SH-SY5Y (cell line): ENCODE results near the gene TIMP4.

Source experiments
- GATA2 ChIP-seq: IDR thresholded peaks from 2 replicates; pipeline ENCODE4 v1.6.1; 2011; ENCODE audit warnings: mild to moderate bottlenecking, low read depth, low read length
- GATA3 ChIP-seq: IDR thresholded peaks from 2 replicates; pipeline ENCODE4 v1.6.1; 2011; ENCODE audit warnings: low read depth, mild to moderate bottlenecking, low read length, moderate library complexity

The TIMP4 gene

GRCh38 chr3:12158387-12159226, at the start of gene TIMP4:
Gene TIMP4 (minus strand): TSS chr3:12158912. CDS start chr3:12158840, 72 bp downstream.
- TF ChIP-seq GATA3, result no peak
- TF ChIP-seq GATA2, result no peak

- TF ChIP-seq GATA3, result no peak
- TF ChIP-seq GATA2, result no peak
Observed at GRCh38 chr3:12205171-12205570, 46.5 kb upstream of the TIMP4 start.

- TF ChIP-seq GATA3, result no peak
- no peak for TF ChIP-seq GATA2
Observed at GRCh38 chr3:12201813-12202212, 43.1 kb upstream of the TIMP4 start.

DNA sequence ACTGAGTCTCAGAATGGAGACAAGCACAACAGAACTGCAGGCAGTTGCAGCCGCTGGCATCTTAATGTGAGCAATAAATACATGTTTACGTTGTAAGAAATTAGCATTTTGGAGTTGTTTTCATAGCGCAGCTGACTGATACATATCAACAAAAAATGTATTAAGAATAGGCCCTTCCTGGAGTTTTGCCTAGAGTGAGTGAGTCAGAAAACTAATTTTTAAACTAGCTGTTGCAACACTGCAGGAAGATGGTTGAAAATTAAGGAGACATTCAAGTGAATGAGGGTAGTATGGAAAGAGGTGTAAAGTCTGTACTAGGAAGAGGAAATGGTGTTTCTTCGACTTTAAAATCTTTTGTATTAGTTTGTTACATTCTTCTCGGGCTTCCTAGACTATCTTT, 39.6 kb upstream of the TIMP4 start:
- TF ChIP-seq GATA2 (no peak), GATA3 (no peak)

- TF ChIP-seq GATA3, result no peak
Observed at GRCh38 chr3:12197475-12197874, 38.8 kb upstream of the TIMP4 start.

- TF ChIP-seq GATA2 (no peak), GATA3 (no peak)
Observed at GRCh38 chr3:12196684-12197083, 38.0 kb upstream of the TIMP4 start.

DNA sequence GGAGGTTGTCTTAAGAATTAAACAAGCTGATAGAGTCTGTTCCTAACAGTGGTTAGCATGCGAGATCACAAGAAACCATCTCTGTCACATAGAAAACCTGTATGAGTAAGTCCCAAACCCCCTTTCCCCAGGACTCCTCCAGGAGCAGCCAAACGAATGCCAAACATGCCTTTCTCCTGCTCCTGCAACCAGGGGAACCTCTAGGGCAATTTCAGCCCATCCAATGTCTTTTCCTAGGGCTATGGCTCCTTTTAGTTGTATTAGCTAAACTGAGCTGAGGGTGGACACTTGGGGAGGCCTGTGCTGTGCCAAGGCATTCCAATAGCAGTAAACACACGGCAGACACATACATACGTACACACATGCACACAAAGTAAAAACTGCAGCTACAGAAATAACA, 36.5 kb upstream of the TIMP4 start:
- TF ChIP-seq GATA2 (no peak), GATA3 (no peak)

- no peak for TF ChIP-seq GATA3
- no peak for TF ChIP-seq GATA2
Observed at GRCh38 chr3:12194669-12195161, 36.0 kb upstream of the TIMP4 start.

DNA sequence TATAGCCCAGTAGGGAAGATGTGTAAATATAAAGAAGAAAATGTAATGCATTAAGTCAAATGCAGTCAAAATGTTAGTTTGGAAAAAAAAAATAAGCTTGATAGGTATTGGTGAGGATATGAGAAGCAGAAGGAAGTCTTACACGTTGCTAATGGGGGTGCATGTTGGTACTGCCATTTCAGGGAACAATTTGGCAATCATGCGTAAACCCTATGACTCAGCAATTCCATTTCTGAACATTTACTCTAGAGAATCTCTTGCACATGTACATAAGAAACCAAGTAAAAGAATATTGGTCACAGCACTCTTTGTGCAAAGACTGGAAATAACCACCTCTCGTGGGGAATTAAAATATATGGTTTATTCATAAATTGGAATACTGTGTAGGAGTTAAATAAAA, 35.5 kb upstream of the TIMP4 start:
- TF ChIP-seq GATA3 (no peak), GATA2 (no peak)

DNA sequence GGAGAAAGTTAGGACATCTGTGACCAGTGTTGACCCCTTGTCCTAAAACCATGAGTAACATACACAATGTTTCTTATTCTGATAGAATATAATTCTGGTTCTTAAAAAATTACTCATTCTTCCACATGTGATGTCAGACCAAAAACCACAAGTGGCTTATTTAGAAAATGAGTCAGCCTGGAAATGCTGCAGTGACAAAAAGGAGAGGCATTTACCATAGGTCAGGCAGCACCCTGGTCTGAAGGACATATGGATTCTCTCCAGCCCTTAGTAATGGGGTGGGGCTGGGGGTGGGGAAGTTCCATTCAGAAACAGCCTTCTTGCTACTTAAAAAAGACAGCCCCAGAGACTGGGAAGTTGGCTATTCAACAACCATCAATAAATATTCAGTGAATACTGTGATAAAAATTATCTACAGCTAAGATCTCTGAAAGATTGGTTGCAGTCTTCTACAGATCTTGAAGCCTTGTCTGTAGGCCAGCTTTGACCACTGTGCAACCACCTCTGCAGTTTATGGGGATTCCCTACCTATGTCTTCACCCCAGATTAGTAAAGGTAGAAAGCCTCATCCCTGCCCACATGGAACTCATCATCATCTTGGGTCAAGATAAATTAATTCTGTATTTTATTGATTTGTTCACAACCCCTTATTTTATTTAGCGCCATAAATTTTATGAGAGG, 34.9 kb upstream of the TIMP4 start:
- TF ChIP-seq GATA3 (no peak), GATA2 (no peak)

DNA sequence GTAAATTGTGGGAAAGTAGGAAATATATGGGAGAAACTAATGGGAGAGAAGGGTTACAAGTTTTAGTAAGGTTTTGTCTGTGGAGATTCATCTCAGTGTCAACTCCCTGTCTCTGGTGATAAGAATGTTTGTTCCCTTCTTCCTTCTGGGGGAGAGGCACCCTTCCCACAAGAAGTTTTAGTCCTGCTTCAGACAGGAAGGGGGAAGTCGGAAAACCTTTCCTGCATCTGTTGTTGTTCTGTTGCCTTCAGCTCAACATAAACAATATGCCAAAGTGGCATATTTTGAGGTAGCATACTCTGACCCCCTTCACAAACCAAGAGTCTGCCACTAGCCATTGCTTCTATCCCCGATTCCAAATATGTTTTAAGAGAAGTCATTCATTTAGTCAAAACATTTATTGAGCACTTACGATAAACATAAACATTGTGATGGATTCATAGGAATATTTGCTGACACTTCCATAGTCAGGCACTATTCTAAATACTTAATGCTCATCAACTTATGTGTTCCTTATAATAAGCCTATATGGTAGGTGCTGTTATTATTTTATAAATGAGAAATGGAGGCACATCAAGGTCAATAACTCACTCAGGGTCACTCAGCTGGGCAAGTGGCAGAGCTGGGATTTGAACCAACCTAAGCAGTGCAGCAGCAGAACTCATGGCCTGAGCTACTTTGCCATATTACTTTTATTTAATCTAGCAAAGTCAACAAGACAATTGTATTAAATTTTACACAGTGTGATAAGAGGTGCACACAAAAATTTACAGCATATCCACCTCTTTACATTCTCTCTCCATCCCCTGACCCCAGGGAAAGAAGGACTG, 34.2 kb upstream of the TIMP4 start:
- TF ChIP-seq GATA2 (no peak), GATA3 (no peak)

DNA sequence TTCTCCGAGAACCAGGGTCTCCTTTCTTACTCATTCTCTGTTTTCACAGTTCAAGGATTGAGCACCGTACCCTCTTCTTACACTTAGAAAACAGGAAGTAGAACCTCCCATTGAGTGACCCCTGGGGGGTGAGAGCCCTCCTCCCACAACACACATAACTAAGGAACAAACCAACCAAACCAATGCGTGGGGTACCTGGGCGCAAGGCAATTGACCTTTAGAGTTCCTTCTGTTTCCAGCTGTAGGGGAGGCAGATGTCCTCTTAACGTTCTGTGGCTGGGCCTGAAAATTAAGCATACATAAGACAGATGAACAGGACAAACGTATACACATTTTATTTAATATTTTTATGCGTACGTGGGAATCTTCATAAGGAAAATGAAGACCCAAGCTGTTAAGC, 33.5 kb upstream of the TIMP4 start:
- no peak for TF ChIP-seq GATA3
- no peak for TF ChIP-seq GATA2

DNA sequence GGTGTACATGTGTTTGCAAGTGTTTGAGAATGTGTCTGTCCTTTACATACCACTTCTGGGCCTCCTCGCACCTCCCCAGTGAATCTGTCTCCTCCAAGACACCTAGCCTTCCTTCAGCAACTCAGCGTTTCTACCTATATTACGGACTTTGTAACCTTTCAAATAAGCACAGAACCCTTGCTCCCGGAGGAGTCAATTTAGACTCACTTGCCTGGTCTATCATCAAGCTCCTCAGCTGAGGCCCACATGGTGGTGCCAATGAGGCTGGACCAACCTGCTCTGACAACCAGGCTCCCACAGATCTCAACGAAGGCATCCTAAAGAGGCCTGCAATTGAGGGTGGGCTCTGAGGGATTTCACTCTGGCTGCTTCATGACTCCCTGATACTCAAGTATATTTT, 32.8 kb upstream of the TIMP4 start:
- no peak for TF ChIP-seq GATA2

- TF ChIP-seq GATA3 (no peak), GATA2 (no peak)
Observed at GRCh38 chr3:12190832-12191231, 32.1 kb upstream of the TIMP4 start.
